SK-MEL-5 (cell line): ENCODE data around the gene HS6ST2. TPM values are rescaled to one million over a fixed set of nuclear protein-coding genes. Genes with fewer than 3 reads are reported as not detected.
"Not testable (repeated sequence)": the region's sequence is repeated elsewhere in the genome, so short reads cannot be mapped to it uniquely, and the experiment has no call there.

Experiments used
- DNase-seq: peaks from one replicate; pipeline ENCODE4 v3.0.0-alpha.2; 2016; ENCODE audit warnings: low read depth, low spot score
- in situ Hi-C: cut with HindIII; loops from 2 replicates; pipeline ENCODE4 v1.10.0; 2016; ENCODE audit warnings: low sequenced_read_pairs, high pct_unique_total_duplicates, low pct_unique_long_range_greater_than_20kb
- total RNA-seq: library from RNA; depleted of rRNA; stranded (reverse); fragments of >200 nt; shearing (Covaris generic); gene quantifications from 2 replicates; pipeline ENCODE4 v1.2.3, GENCODE V29; 2014

The HS6ST2 gene
- total RNA-seq, 1 experiment from 2014 or later: 5.6 TPM

DNA sequence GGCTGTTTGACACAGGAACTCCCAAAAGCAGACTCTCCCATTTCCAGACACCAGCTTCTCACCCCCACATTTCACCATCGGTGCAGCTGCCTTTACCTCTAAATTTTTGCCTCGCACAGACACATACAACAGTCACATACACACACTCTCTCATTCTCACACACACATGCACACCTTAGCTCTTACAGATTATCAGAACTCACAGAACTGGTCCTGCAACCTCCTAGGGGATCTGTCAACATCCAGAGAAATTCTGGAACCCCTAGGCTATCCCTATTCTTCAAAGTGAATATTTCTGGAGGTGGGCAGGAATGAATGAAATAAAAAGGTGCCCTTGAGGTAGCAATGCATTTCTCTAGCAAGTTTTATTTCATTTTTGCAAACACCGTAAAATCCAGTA, 4.1 kb downstream of the HS6ST2 start:
- in situ Hi-C loops: no loop called here
- no peak for DNase-seq

- in situ Hi-C loops: no loop called here
- DNase-seq: no peak
Measured at GRCh38 chrX:132953354-132953753, 5.1 kb downstream of the HS6ST2 start.

GRCh38 chrX:132948648-132949260, 9.7 kb downstream of the HS6ST2 start:
- in situ Hi-C loops: no loop called here

DNA sequence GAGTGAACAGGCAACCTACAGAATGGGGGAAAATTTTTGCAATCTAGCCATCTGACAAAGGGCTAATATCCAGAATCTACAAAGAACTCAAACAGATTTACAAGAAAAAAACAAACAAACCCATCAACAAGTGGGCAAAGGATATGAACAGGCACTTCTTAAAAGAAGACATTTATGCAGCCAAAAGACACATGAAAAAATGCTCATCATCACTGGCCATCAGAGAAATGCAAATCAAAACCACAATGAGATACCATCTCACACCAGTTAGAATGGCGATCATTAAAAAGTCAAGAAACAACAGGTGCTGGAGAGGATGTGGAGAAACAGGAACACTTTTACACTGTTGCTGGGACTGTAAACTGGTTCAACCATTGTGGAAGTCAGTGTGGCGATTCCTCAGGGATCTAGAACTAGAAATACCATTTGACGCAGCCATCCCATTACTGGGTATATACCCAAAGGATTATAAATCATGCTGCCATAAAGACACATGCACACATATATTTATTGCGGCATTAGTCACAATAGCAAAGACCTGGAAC, 13.3 kb downstream of the HS6ST2 start:
- in situ Hi-C loops, DNase-seq: not testable (repeated sequence)

More at GRCh38 chrX:132948648-132949260, 9.7 kb downstream of the HS6ST2 start:
- DNase-seq: peak; percentile 53

GRCh38 chrX:132940727-132941327, 17.6 kb downstream of the HS6ST2 start:
- in situ Hi-C loops: no loop called here

DNA sequence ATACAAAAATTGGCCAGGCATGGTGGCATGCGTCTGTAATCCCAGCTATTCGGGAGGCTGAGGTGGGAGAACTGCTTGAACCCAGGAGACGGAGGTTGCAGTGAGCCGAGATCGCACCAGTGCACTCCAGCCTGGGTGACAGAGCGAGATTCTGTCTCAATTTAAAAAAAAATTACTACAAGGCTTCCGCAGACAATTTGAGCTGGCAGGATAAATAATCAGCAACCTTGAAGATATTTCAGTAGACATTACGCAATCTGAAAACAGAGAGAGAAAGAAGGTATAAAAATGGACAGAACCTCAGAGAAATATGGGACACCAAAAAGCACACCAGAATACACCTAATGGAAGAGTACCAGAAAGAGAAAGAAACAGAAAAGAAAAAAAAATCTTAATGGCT, 25.3 kb downstream of the HS6ST2 start:
- DNase-seq: no peak
- in situ Hi-C loops: no loop called here

More at GRCh38 chrX:132940727-132941327, 17.6 kb downstream of the HS6ST2 start:
- peak; percentile 44 for DNase-seq

GRCh38 chrX:132924426-132924825, 34.0 kb downstream of the HS6ST2 start:
- no peak for DNase-seq
- in situ Hi-C loops: loop anchor here (25.0 kb wide), 1 partner anchor 137 kb away; no protein-coding TSS in a partner anchor

GRCh38 chrX:132918523-132918922, 39.9 kb downstream of the HS6ST2 start:
- DNase-seq: no peak
- in situ Hi-C loops: loop anchor here (25.0 kb wide), 1 partner anchor 131 kb away; no protein-coding TSS in a partner anchor

DNA sequence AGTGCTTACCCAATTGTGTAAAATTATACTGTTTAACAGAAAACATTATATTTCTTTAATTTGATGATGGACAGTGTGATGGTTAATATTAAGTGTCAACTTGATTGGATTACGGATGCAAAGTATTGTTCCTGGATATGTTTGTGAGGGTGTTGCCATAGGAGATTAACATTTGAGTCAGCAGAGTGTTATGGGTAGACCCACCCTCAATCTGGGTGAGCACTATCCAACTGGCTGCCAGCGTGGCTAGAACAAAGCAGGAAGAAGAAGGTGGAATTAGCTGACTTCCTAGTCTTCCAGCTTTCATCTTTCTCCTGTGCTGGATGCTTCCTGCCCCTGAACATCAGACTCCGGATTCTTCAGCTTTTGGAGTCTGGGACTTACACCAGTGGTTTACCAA, 42.1 kb downstream of the HS6ST2 start:
- in situ Hi-C loops: loop anchor here (25.0 kb wide), 1 partner anchor 129 kb away; no protein-coding TSS in a partner anchor
- no peak for DNase-seq

DNA sequence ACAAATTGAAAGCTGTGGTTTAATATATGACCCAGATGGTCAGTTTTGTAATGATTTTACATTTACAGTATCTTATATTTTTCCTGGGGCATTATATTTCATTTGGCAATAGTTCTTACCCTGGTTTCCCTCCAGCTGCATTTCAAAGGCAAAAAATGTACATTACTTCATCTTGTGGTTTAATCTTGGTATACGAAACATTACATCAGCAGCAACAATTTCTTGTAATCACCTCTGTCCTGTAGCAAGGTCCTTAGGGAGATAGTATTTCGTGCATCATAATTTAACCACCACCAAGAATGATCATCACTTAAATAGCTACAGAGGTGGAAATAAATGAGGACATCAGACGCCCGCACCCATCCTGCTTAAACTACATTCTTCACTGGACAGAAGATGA, 48.8 kb downstream of the HS6ST2 start:
- in situ Hi-C loops: loop anchor here (25.0 kb wide), 1 partner anchor 122 kb away; no protein-coding TSS in a partner anchor
- DNase-seq: no peak

- DNase-seq: no peak
Measured at GRCh38 chrX:132908891-132909290, 49.5 kb downstream of the HS6ST2 start.

DNA sequence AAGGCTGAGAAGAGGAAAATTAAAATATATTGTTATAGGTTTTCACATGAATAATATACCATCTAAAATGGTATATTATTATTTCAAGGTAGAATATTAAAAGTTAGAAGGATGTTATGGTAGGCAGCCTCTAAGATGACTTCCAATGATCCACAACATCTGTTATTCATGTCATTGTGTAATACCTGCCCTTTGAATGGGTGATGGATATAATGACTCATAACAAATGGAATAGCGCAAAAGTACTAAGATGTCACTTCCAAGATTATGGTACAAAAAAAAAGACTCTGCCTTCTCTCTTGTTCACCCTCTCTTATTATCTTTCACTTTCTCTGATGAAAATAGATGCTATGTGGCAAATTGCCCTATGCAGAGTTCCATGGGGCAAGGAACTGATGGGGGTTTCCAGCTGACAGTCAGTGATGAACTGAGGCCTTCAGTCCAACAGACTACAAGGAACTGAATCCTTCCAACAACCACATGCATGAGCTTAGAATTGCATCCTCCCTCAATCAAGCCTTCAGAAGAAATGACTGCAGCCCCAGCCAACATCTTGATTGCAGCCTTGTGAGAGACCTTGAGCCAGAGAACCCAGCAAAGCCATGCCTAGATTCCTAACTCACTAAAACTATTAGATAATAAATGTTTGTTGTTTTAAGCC, 57.7 kb downstream of the HS6ST2 start:
- no peak for DNase-seq
- in situ Hi-C loops: loop anchor here (25.0 kb wide), 1 partner anchor 113 kb away; no protein-coding TSS in a partner anchor

More at GRCh38 chrX:132908891-132909290, 49.5 kb downstream of the HS6ST2 start:
- in situ Hi-C loops: loop anchor here (25.0 kb wide), 1 partner anchor 122 kb away; no protein-coding TSS in a partner anchor

GRCh38 chrX:132887569-132887968, 70.9 kb downstream of the HS6ST2 start:
- DNase-seq: no peak
- in situ Hi-C loops: no loop called here

DNA sequence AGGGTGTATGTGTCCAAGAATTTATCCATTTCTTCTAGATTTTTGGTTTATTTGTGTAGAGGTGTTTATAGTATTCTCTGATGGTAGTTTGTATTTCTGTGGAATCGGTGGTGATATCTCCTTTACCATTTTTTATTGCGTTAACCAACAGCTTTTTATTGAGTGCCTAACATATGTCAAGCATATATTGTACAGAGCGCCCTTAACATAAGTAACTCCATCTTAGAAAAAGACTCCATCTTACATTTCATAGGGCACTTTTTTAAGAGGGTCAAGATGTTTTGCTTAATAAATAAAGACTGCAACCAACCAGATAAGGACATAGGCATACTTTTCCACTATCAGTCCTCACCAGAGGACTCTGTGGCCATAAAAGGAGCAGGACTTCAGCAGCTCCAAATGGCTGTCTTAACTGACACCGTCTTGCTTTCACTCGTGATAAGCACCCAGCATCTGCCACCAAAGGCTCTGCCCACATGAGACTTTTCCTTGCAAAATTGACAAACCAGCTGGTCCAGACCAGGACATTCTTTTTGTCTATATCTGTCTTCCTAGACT, 75.0 kb downstream of the HS6ST2 start:
- DNase-seq: no peak
- in situ Hi-C loops: no loop called here

DNA sequence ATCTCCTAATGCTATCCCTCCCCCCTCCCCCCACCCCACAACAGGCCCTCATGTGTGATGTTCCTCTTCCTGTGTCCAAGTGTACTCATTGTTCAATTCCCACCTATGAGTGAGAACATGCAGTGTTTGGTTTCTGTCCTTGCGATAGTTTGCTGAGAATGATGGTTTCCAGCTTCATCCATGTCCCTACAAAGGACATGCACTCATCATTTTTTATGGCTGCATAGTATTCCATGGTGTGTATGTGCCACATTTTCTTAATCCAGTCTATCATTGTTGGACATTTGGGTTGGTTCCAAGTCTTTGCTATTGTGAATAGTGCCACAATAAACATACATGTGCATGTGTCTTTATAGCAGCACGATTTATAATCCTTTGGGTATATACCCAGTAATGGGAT, 77.7 kb downstream of the HS6ST2 start:
- DNase-seq, in situ Hi-C loops: not testable (repeated sequence)

- in situ Hi-C loops: no loop called here
- DNase-seq: no peak
Measured at GRCh38 chrX:132877954-132878536, 80.4 kb downstream of the HS6ST2 start.

DNA sequence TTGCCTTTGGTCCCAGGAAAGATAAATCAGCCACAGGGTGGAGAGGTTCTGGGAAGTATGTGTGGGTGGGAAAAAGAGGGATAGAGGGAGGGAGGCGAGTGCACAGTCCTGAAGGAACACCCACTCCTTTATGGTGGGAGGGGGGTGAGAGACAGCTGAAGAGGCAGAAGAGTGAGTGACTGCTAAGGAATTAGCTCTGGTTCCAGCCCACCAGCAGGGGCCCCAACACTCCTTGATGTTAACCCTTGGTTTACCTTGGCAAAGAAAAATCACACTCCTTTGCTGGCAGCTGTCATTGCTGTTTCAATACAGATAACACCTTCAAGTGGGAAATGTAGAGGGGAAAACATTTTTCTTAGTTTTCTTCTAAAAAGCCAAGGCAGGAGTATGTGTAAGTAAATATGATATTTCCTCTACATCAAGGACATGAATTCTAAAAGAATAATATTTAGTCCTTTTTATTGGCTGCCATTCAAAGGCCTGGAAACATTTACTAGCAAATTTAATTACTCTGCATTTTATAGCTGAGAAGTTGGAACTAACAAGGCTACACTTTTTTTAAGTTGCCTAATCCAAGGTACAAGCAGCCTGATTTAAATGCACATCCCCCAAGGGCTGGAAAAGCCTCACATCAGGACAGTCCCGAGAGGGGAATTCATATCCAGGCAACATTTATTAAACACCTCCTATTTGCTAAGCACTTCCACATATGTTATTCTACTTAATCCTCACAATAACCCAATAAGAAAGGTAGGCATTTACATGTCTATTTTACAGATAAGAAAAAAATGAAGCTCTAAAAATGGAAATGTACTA, 81.7 kb downstream of the HS6ST2 start:
- in situ Hi-C loops: no loop called here
- DNase-seq: no peak
